ENCODE data around the gene ASXL3. TPM values are rescaled to one million over a fixed set of nuclear protein-coding genes. Genes with fewer than 3 reads are reported as not detected.
A peak's percentile ranks its signal among the peaks of the same experiment; 100 is the strongest.

Gene ASXL3
- total RNA-seq, 1 donor from 2014 or later: 1.4 TPM

DNA sequence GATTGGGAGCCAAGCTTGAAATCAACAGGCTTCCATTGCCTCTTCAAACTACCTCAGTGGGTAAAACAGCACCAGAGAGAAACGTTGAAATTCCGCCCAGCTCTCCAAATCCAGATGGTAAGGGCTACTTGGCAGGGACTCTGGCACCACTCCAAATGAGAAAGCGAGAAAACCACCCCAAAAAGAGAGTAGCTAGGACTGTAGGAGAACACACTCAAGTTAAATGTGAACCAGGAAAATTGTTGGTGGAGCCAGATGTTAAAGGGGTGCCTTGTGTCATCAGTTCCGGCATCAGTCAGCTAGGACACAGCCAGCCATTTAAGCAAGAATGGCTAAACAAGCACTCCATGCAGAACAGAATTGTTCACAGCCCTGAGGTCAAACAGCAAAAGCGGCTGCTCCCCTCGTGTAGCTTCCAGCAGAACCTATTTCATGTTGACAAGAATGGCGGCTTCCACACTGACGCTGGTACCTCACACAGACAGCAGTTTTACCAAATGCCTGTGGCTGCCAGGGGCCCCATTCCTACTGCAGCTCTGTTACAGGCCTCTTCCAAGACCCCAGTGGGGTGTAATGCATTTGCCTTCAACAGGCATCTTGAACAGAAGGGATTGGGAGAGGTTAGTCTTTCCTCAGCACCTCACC, 167.3 kb downstream of the ASXL3 start:
- no peak for TF ChIP-seq CTCF (IDR thresholded peaks at IDR 0.05; ENCODE audit: insufficient read depth, low read length, poor library complexity, severe bottlenecking)
- DNase-seq (ENCODE audit: low read depth): no peak
- H3K36me3 ChIP-seq (ENCODE audit: control insufficient read depth, insufficient read depth, low read length): no peaks in the 10 kb centered on the region
- no peaks in the 10 kb centered on the region for H3K27me3 ChIP-seq (ENCODE audit: control insufficient read depth, insufficient read depth, low read length)
- H3K4me3 ChIP-seq (ENCODE audit: low read depth, low read length): no peak overlapping the region

DNA sequence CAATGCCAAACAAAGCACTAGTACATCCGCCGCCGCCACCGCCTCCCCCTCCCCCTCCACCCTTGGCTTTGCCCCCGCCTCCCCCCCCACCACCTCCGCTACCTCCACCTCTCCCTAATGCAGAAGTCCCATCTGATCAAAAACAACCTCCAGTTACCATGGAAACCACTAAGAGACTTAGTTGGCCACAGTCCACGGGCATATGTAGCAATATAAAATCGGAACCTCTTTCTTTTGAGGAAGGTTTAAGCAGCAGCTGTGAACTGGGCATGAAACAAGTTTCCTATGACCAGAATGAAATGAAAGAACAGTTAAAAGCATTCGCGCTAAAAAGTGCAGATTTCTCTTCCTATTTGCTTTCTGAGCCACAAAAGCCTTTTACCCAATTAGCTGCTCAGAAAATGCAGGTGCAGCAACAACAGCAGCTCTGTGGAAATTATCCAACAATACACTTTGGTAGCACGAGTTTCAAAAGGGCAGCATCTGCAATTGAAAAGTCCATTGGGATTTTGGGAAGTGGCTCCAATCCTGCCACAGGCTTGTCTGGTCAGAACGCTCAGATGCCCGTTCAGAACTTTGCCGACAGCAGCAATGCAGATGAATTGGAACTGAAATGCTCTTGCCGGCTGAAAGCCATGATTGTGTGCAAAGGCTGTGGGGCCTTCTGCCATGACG, 168.0 kb downstream of the ASXL3 start:
- Histone ChIP-seq H3K27me3 (ENCODE audit: control insufficient read depth, insufficient read depth, low read length) (no peaks in the 10 kb centered on the region), H3K36me3 (ENCODE audit: control insufficient read depth, insufficient read depth, low read length) (no peaks in the 10 kb centered on the region), H3K4me3 (ENCODE audit: low read depth, low read length) (no peak overlapping the region)
- no peak for DNase-seq (ENCODE audit: low read depth)
- TF ChIP-seq CTCF (IDR thresholded peaks at IDR 0.05; ENCODE audit: insufficient read depth, low read length, poor library complexity, severe bottlenecking): no peak

DNA sequence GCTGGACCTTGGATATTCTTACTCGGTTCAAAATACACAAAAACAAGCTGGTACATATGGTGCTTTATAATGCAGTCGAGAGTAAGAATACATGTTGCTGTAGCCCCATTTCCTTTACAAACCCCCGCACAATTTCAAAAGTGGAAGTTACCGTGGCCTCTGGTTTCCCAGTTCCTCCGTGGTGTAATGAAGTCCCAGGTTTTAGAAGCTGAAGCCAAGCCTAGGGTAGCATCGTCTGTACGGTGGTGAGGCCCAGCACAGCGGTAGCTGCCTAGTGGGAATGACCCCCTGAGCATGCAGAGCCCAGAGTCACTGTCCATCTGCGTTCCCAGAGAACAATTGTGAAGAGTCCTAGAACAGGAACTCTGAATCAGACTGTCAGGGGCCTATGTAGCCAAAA, 171.8 kb downstream of the ASXL3 start:
- no peaks in the 10 kb centered on the region for H3K27me3 ChIP-seq (ENCODE audit: control insufficient read depth, insufficient read depth, low read length)
- no peaks in the 10 kb centered on the region for H3K36me3 ChIP-seq (ENCODE audit: control insufficient read depth, insufficient read depth, low read length)
- H3K4me3 ChIP-seq (ENCODE audit: low read depth, low read length): no peak overlapping the region
- no peak for DNase-seq (ENCODE audit: low read depth)
- TF ChIP-seq CTCF (IDR thresholded peaks at IDR 0.05; ENCODE audit: insufficient read depth, low read length, poor library complexity, severe bottlenecking): no peak

GRCh38 chr18:33750366-33750765, 172.3 kb downstream of the ASXL3 start:
- DNase-seq (ENCODE audit: low read depth): no peak
- Histone ChIP-seq H3K36me3 (ENCODE audit: control insufficient read depth, insufficient read depth, low read length) (no peaks in the 10 kb centered on the region), H3K27me3 (ENCODE audit: control insufficient read depth, insufficient read depth, low read length) (no peaks in the 10 kb centered on the region), H3K4me3 (ENCODE audit: low read depth, low read length) (no peak overlapping the region)
- no peak for TF ChIP-seq CTCF (IDR thresholded peaks at IDR 0.05; ENCODE audit: insufficient read depth, low read length, poor library complexity, severe bottlenecking)

GRCh38 chr18:33751613-33752221, 173.7 kb downstream of the ASXL3 start:
- Histone ChIP-seq H3K4me3 (ENCODE audit: low read depth, low read length) (no peak overlapping the region), H3K36me3 (ENCODE audit: control insufficient read depth, insufficient read depth, low read length) (no peaks in the 10 kb centered on the region), H3K27me3 (ENCODE audit: control insufficient read depth, insufficient read depth, low read length) (no peaks in the 10 kb centered on the region)
- TF ChIP-seq CTCF (IDR thresholded peaks at IDR 0.05; ENCODE audit: insufficient read depth, low read length, poor library complexity, severe bottlenecking): peak; percentile 40
- no peak for DNase-seq (ENCODE audit: low read depth)
